HEK293 (cell line): ENCODE data around the gene KLHDC3.
A peak's percentile ranks its signal among the peaks of the same experiment; 100 is the strongest.

Experiments used
- CTCF ChIA-PET: fragments of 350-600 bp; formaldehyde crosslinking; extraction: SDS; loops from one replicate; lab custom pipeline; 2021; ENCODE audit warnings: antibody characterized with exemption; lab: Yijun Ruan, JAX
- POLR2A ChIA-PET: fragments of 300-600 bp; formaldehyde crosslinking; extraction: SDS; loops from one replicate; lab custom pipeline; 2020; ENCODE audit warnings: antibody characterized with exemption, inconsistent platforms; lab: Yijun Ruan, JAX
- H3K27ac ChIP-seq: fragments of 200-500 bp; sonication (Bioruptor generic); 2 replicates; pipeline ENCODE4 v1.5.1; 2014; ENCODE audit warnings: low read depth, low read length, control low read depth, inconsistent platforms; ENCODE audit errors: extremely low read depth
- H3K36me3 ChIP-seq, 2 experiments: fragments of 200-500 bp in 1 of 2; sonication (Bioruptor generic) in 1 of 2; 1 replicate in 1 of 2; 2 replicates in 1 of 2; pipeline ENCODE4 v1.5.1; 2014 to 2017; ENCODE audit warnings: inconsistent platforms in 2 of 2, low read length in 2 of 2; ENCODE audit not compliant: control insufficient read depth in 2 of 2, insufficient read depth in 1 of 2
- H3K4me1 ChIP-seq: fragments of 200-500 bp; sonication (Bioruptor generic); 2 replicates; pipeline ENCODE4 v1.5.1; 2014; ENCODE audit warnings: mild to moderate bottlenecking, low read length, inconsistent platforms; ENCODE audit not compliant: control insufficient read depth, insufficient read depth
- H3K4me3 ChIP-seq: 2 replicates; pipeline ENCODE4 v1.5.1; 2011; ENCODE audit warnings: low read depth, mild to moderate bottlenecking, control low read depth, low read length, moderate library complexity
- H3K9me3 ChIP-seq: fragments of 200-500 bp; sonication (Bioruptor generic); 2 replicates; pipeline ENCODE4 v1.5.1; 2014; ENCODE audit warnings: low read depth, low read length, inconsistent platforms; ENCODE audit not compliant: control insufficient read depth, insufficient read depth
- EGR2 ChIP-seq: fragments of 450-650 bp; formaldehyde crosslinking; IDR thresholded peaks from 2 replicates; pipeline ENCODE4 v1.5.1; 2016; ENCODE audit warnings: low read depth, missing biosample characterization, missing genetic modification characterization
- KLF10 ChIP-seq: fragments of 450-650 bp; IDR thresholded peaks from 2 replicates; pipeline ENCODE4 v1.5.1; 2018; ENCODE audit warnings: missing biosample characterization, mild to moderate bottlenecking, missing genetic modification characterization
- KLF7 ChIP-seq: fragments of 450-650 bp; formaldehyde crosslinking; IDR thresholded peaks from 2 replicates; pipeline ENCODE4 v1.5.1; 2016; ENCODE audit warnings: missing biosample characterization, missing genetic modification characterization, borderline replicate concordance
- MEIS1 ChIP-seq: sonication (generic); formaldehyde crosslinking; IDR thresholded peaks from 2 replicates; pipeline ENCODE4 v1.8.1; 2022; ENCODE audit warnings: missing genetic modification reagents, mild to moderate bottlenecking, borderline replicate concordance
- PRDM10 ChIP-seq: fragments of 450-650 bp; formaldehyde crosslinking; IDR thresholded peaks from 2 replicates; pipeline ENCODE4 v1.5.1; 2016; ENCODE audit warnings: missing biosample characterization, missing genetic modification characterization
- ZBTB49 ChIP-seq: fragments of 450-650 bp; formaldehyde crosslinking; IDR thresholded peaks from 2 replicates; pipeline ENCODE4 v1.5.1; 2016; ENCODE audit warnings: missing biosample characterization, missing genetic modification characterization, low read depth
- ZBTB7A ChIP-seq: fragments of 450-650 bp; formaldehyde crosslinking; IDR thresholded peaks from 2 replicates; pipeline ENCODE4 v1.5.1; 2016; ENCODE audit warnings: low read depth, missing biosample characterization, missing genetic modification characterization
- ZFP3 ChIP-seq: fragments of 450-650 bp; formaldehyde crosslinking; IDR thresholded peaks from 2 replicates; pipeline ENCODE4 v1.5.1; 2016; ENCODE audit warnings: low read depth, missing biosample characterization, missing genetic modification characterization
- ZFP37 ChIP-seq: fragments of 450-650 bp; formaldehyde crosslinking; IDR thresholded peaks from 2 replicates; pipeline ENCODE4 v1.5.1; 2016; ENCODE audit warnings: missing biosample characterization, missing genetic modification characterization
- ZFP41 ChIP-seq: fragments of 450-650 bp; formaldehyde crosslinking; IDR thresholded peaks from 2 replicates; pipeline ENCODE4 v1.5.1; 2016; ENCODE audit warnings: missing biosample characterization, missing genetic modification characterization, borderline replicate concordance
- ZNF138 ChIP-seq: fragments of 450-650 bp; formaldehyde crosslinking; IDR thresholded peaks from 2 replicates; pipeline ENCODE4 v1.5.1; 2016; ENCODE audit warnings: missing biosample characterization, missing genetic modification characterization, borderline replicate concordance
- ZNF2 ChIP-seq: fragments of 450-650 bp; formaldehyde crosslinking; IDR thresholded peaks from 2 replicates; pipeline ENCODE4 v1.5.1; 2016; ENCODE audit warnings: missing biosample characterization, missing genetic modification characterization
- ZNF221 ChIP-seq: fragments of 450-650 bp; formaldehyde crosslinking; IDR thresholded peaks from 2 replicates; pipeline ENCODE4 v1.5.1; 2017; ENCODE audit warnings: missing biosample characterization, missing genetic modification characterization, borderline replicate concordance
- ZNF335 ChIP-seq: fragments of 450-650 bp; formaldehyde crosslinking; conservative IDR thresholded peaks from 2 replicates; pipeline ENCODE4 v1.5.1; 2016; ENCODE audit warnings: missing biosample characterization, missing genetic modification characterization
- ZNF366 ChIP-seq: fragments of 450-650 bp; formaldehyde crosslinking; conservative IDR thresholded peaks from 2 replicates; pipeline ENCODE4 v1.5.1; 2016; ENCODE audit warnings: missing biosample characterization, missing genetic modification characterization
- ZNF37A ChIP-seq: fragments of 450-650 bp; IDR thresholded peaks from 2 replicates; pipeline ENCODE4 v1.5.1; 2018; ENCODE audit warnings: missing biosample characterization, missing genetic modification characterization
- ZNF449 ChIP-seq: fragments of 450-650 bp; formaldehyde crosslinking; IDR thresholded peaks from 2 replicates; pipeline ENCODE4 v1.5.1; 2017; ENCODE audit warnings: missing biosample characterization, mild to moderate bottlenecking, missing genetic modification characterization, moderate library complexity
- ZNF48 ChIP-seq: fragments of 450-650 bp; formaldehyde crosslinking; IDR thresholded peaks from 2 replicates; pipeline ENCODE4 v1.5.1; 2016; ENCODE audit warnings: missing biosample characterization, missing genetic modification characterization
- ZNF501 ChIP-seq: fragments of 450-650 bp; formaldehyde crosslinking; IDR thresholded peaks from 2 replicates; pipeline ENCODE4 v1.5.1; 2016; ENCODE audit warnings: missing biosample characterization, missing genetic modification characterization
- ZNF521 ChIP-seq: fragments of 450-650 bp; formaldehyde crosslinking; IDR thresholded peaks from 2 replicates; pipeline ENCODE4 v1.5.1; 2017; ENCODE audit warnings: missing biosample characterization, mild to moderate bottlenecking, missing genetic modification characterization
- ZNF629 ChIP-seq: fragments of 450-650 bp; formaldehyde crosslinking; IDR thresholded peaks from 2 replicates; pipeline ENCODE4 v1.5.1; 2017; ENCODE audit warnings: missing biosample characterization, missing genetic modification characterization
- ZNF677 ChIP-seq: fragments of 450-650 bp; IDR thresholded peaks from 2 replicates; pipeline ENCODE4 v1.5.0; 2018; ENCODE audit warnings: missing biosample characterization, mild to moderate bottlenecking, missing genetic modification characterization, moderate library complexity
- ZNF785 ChIP-seq: fragments of 450-650 bp; formaldehyde crosslinking; IDR thresholded peaks from 2 replicates; pipeline ENCODE4 v1.5.1; 2016; ENCODE audit warnings: missing biosample characterization, missing genetic modification characterization
- ZNF830 ChIP-seq: fragments of 450-650 bp; IDR thresholded peaks from 2 replicates; pipeline ENCODE4 v1.5.0; 2018; ENCODE audit warnings: missing biosample characterization, missing genetic modification characterization, low read depth, mild to moderate bottlenecking, moderate library complexity
- ZNF843 ChIP-seq: fragments of 450-650 bp; formaldehyde crosslinking; IDR thresholded peaks from 2 replicates; pipeline ENCODE4 v1.5.1; 2016; ENCODE audit warnings: missing biosample characterization, missing genetic modification characterization
- ZSCAN4 ChIP-seq: fragments of 450-650 bp; formaldehyde crosslinking; IDR thresholded peaks from 2 replicates; pipeline ENCODE4 v1.5.1; 2017; ENCODE audit warnings: missing biosample characterization, missing genetic modification characterization

KLHDC3 gene

GRCh38 chr6:43012364-43012763 lies 1.7 kb upstream of the KLHDC3 start:
- CTCF ChIA-PET, result interaction anchor here (2.6 kb wide), 1 partner anchor 131 kb away, joined by 14 read pairs; no protein-coding TSS in a partner anchor

GRCh38 chr6:43013097-43013842 lies 779 bp upstream of the KLHDC3 start:
- ChIA-PET CTCF (interaction anchor here (0.6 to 2.6 kb wide), 5 partner anchors 8 to 351 kb away, joined by 3 to 14 read pairs (median 4); no protein-coding TSS in a partner anchor), POLR2A (interaction anchor here (0.6 to 4.6 kb wide), 28 partner anchors 10 to 1180 kb away, joined by 3 to 66 read pairs (median 6); partner anchors contain the start of genes CNPY3, CUL7, CUL9 and KLC4)
- Histone ChIP-seq H3K36me3 (peaks cover 25 to 71% of the 10 kb centered on the region in 2 experiments), H3K9me3 (no peaks in the 10 kb centered on the region), H3K4me3 (peak overlapping the region; percentile 70), H3K4me1 (peaks cover 12% of the 10 kb centered on the region), H3K27ac (peak overlapping the region; percentile 76)
- TF ChIP-seq ZFP41 (tag by site-specific recombination) (no peak), ZNF2 (tag by site-specific recombination) (no peak), KLF7 (tag by site-specific recombination) (peak; percentile 56; the same call in 1 of the 2 replicates), ZNF449 (tag by site-specific recombination) (peak; percentile 95), ZSCAN4 (tag by site-specific recombination) (no peak), ZNF48 (tag by site-specific recombination) (no peak), ZNF830 (tag by site-specific recombination) (no peak), ZNF501 (tag by site-specific recombination) (no peak), ZBTB49 (tag by site-specific recombination) (no peak), EGR2 (peak; percentile 12; the same call in 1 of the 2 replicates), ZNF138 (tag by site-specific recombination) (no peak), ZFP37 (tag by site-specific recombination) (0 out of 2 replicates have a peak, but pooled peaks have one; percentile 55), ZNF366 (tag by site-specific recombination) (0 out of 2 replicates have a peak, but pooled peaks have one; percentile 25), MEIS1 (CRISPR knock-in tag) (no peak), ZNF843 (tag by site-specific recombination) (peak; percentile 30; the same call in 1 of the 2 replicates)

More at GRCh38 chr6:43012364-43012763, 1.7 kb upstream of the KLHDC3 start:
- POLR2A ChIA-PET, result interaction anchor here (1.1 to 4.6 kb wide), 10 partner anchors 9 to 83 kb away, joined by 3 to 66 read pairs (median 36); partner anchors contain the start of genes CNPY3, CUL7, PEX6 and PPP2R5D
- Histone ChIP-seq H3K4me1 (peaks cover 12% of the 10 kb centered on the region), H3K36me3 (peaks cover 26 to 71% of the 10 kb centered on the region in 2 experiments), H3K4me3 (peak overlapping the region; percentile 1; the same call in 1 of the 2 replicates), H3K27ac (0 out of 2 replicates have a peak overlapping the region, but pooled peaks have one; percentile 76), H3K9me3 (no peaks in the 10 kb centered on the region)
- TF ChIP-seq ZNF521 (tag by site-specific recombination) (no peak), ZNF785 (no peak), ZFP3 (tag by site-specific recombination) (no peak), KLF10 (tag by site-specific recombination) (no peak), PRDM10 (tag by site-specific recombination) (no peak), ZNF677 (no peak), ZNF221 (tag by site-specific recombination) (no peak), ZNF335 (tag by site-specific recombination) (no peak), ZNF37A (tag by site-specific recombination) (no peak), ZNF629 (tag by site-specific recombination) (no peak), ZBTB7A (tag by site-specific recombination) (no peak)
